Left lung (tissue), 10 donors: Measurements from ENCODE around the gene LRRC4C. TPM values are rescaled to one million over a fixed set of nuclear protein-coding genes. Genes with fewer than 3 reads are reported as not detected.

Experiments
- ATAC-seq: fragments of 200-7000 bp; cut with Tn5 transposase; one replicate; pipeline ENCODE4 v1.9.1; 2020; ENCODE audit warnings: moderate library complexity
- DNase-seq, 4 donors: peaks; one replicate each; pipeline ENCODE4 v3.0.0-alpha.2; 2013 to 2020
- H3K27ac ChIP-seq, 2 donors: fragments of 200-600 bp; sonication (generic) in 1 of 2; one replicate each; pipeline versions ENCODE4 v1.5.0 to v1.8.0; 2020 to 2021
- H3K27me3 ChIP-seq, 2 donors: fragments of 200-600 bp; sonication (generic) in 1 of 2; one replicate each; pipeline versions ENCODE4 v1.5.0 to v1.8.0; 2020 to 2021
- H3K36me3 ChIP-seq, 2 donors: fragments of 200-600 bp; sonication (generic) in 1 of 2; one replicate each; pipeline versions ENCODE4 v1.5.0 to v1.8.0; 2020 to 2021
- H3K4me1 ChIP-seq, 2 donors: fragments of 200-600 bp; one replicate each; pipeline ENCODE4 v1.8.0; 2021
- H3K4me3 ChIP-seq, 2 donors: fragments of 200-600 bp; sonication (generic) in 1 of 2; one replicate each; pipeline versions ENCODE4 v1.5.0 to v1.8.0; 2020 to 2021; ENCODE audit warnings: mild to moderate bottlenecking in 1 of 2
- H3K9me3 ChIP-seq, 2 donors: fragments of 200-600 bp; sonication (generic) in 1 of 2; one replicate each; pipeline versions ENCODE4 v1.5.0 to v1.8.0; 2020 to 2021
- intact Hi-C, 2 donors: fragments of 100-400 bp; cut with DNase I; formaldehyde crosslinking; loops; one replicate each; pipeline versions ENCODE4 v1.11.2 to v1.14.2; 2022
- polyA plus RNA-seq, 6 donors: library from polyadenylated mRNA; unstranded; fragments of 120-200 nt; gene quantifications; one replicate each; pipeline ENCODE4 v1.2.1, GENCODE V29; 2013; ENCODE audit not compliant: insufficient read length in 6 of 6
- total RNA-seq, 2 donors: library from RNA; stranded (reverse); fragmentation: NEBNext Ultra II Directional; extraction: Animal tissue kit (Norgen Biotek cat#: 25700); gene quantifications; one replicate each; pipeline ENCODE4 v1.2.1, GENCODE V29; 2021
- TF ChIP-seq, protein P1 (sequence below), 2 donors: fragments of 200-600 bp; sonication (generic) in 1 of 2; IDR thresholded peaks; one replicate each; pipeline versions ENCODE4 v1.5.0 to v1.8.0; 2021; ENCODE audit warnings: antibody characterized with exemption in 2 of 2
- donor health status: DM: no; HTN: yes; CAD: no.
- donor health status: DM: no; HTN: no; CAD: no.

Gene LRRC4C
- total and polyA plus RNA-seq, 8 donors, result 0.50 to 6.8 (median 4.2) TPM

DNA sequence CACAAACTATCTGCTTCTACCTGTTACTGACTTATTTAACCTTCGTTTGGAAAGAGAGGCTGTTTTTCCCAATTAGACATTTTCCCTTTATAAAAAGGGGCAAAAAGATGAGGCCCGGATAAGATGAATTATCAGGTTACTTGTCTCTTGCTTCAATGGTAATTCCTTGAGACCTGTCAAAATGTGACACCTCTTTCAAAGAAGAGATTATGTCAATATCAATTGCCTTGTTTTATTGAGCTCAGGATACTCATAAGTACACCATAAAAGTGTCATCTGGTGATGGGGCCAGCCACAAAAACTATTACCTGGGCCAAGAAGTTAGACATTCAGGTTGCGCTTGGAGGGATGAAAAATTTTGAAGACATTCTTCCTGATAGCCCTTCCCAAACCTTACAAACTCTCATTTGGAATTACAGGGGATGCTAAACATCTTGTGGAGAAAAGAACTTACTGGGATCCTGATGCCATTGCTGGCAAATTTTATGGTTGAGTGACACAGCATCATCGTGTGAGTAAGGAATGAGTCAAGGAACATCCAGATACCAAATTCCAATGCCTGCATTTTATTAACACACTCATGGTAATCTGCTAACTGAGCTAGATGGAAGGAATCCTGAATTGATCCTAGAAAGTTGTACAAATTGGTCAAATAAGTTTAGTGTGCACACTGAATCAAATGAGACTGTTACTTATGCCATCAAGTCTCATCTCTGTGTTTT, 1071.2 kb downstream of the LRRC4C start:
- intact Hi-C loops, result loop anchor here in 1 of 2 donors (10.0 kb wide), 1 partner anchor 207 kb away; no protein-coding TSS in a partner anchor
- ATAC-seq (no peak), DNase-seq (no peak)
- no peaks in the 10 kb centered on the region for H3K4me1 ChIP-seq
- TF ChIP-seq, protein P1, sequence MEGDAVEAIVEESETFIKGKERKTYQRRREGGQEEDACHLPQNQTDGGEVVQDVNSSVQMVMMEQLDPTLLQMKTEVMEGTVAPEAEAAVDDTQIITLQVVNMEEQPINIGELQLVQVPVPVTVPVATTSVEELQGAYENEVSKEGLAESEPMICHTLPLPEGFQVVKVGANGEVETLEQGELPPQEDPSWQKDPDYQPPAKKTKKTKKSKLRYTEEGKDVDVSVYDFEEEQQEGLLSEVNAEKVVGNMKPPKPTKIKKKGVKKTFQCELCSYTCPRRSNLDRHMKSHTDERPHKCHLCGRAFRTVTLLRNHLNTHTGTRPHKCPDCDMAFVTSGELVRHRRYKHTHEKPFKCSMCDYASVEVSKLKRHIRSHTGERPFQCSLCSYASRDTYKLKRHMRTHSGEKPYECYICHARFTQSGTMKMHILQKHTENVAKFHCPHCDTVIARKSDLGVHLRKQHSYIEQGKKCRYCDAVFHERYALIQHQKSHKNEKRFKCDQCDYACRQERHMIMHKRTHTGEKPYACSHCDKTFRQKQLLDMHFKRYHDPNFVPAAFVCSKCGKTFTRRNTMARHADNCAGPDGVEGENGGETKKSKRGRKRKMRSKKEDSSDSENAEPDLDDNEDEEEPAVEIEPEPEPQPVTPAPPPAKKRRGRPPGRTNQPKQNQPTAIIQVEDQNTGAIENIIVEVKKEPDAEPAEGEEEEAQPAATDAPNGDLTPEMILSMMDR (IDR thresholded peaks at IDR 0.05), result no peak
- no peak overlapping the region for H3K27ac ChIP-seq
- no peaks in the 10 kb centered on the region for H3K27me3 ChIP-seq
- no peak overlapping the region for H3K4me3 ChIP-seq
- H3K36me3 ChIP-seq, result no peaks in the 10 kb centered on the region
- no peaks in the 10 kb centered on the region for H3K9me3 ChIP-seq

DNA sequence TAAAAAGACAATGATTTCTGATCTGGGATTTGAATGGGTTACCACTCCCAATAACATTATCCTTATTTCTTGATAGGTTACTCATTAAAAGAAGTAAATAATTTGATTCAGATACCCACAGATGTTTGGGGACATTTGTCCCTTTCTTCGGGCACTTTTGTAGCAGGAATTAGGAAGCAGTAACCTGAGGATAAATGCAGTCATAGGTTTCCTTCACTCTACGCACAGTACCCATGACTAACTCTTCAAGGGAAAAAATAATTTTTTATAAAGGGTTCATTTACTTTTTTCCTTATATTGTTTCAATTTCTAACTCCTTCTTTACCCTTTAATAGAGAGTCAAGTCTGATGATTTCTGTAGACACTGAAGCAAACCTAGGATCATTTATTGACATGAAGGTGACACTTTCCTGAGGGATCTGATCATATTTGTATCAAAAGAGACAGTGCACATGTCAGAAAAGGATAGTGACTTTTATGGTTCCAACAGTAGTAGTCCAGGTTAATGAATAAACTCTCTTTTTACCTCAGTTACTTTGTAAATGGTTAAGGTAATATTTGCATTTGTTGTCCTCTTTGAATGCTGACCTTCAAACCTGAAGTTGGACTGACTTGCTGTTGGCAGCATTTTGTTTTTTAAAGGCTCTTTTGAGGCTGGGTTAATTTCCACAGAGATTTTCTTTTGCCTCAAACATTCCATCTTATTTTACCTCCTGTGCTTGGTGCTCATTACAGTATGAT, 1072.0 kb downstream of the LRRC4C start:
- Histone ChIP-seq H3K27ac (no peak overlapping the region), H3K4me1 (no peaks in the 10 kb centered on the region), H3K4me3 (no peak overlapping the region), H3K27me3 (no peaks in the 10 kb centered on the region), H3K36me3 (no peaks in the 10 kb centered on the region), H3K9me3 (no peaks in the 10 kb centered on the region)
- ATAC-seq (no peak), DNase-seq (no peak)
- intact Hi-C loops, result loop anchor here in 1 of 2 donors (10.0 kb wide), 1 partner anchor 207 kb away; no protein-coding TSS in a partner anchor
- TF ChIP-seq, protein P1 (IDR thresholded peaks at IDR 0.05), result no peak

DNA sequence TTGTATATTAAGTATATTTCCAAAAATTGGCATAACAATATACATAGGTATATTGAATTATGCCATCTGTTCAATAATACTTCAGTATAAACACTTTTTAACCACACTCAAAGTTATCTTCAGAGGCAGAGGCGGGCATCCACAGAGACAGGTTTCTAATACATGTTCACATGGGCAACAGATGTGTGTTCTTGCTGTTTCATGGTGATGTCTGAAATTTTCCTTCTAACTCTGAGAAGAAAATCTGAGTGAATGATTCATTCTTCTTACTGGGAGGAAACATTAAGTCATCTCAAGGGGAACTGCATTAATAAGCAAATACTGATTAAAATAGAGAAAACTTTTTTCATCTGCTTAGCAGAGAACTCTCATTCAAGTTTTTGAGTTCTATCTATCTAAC, 1074.5 kb downstream of the LRRC4C start:
- H3K4me1 ChIP-seq, result no peaks in the 10 kb centered on the region
- no peaks in the 10 kb centered on the region for H3K36me3 ChIP-seq
- intact Hi-C loops, result loop anchor here in 1 of 2 donors (10.0 kb wide), 1 partner anchor 210 kb away; no protein-coding TSS in a partner anchor
- TF ChIP-seq, protein P1 (IDR thresholded peaks at IDR 0.05), result no peak
- no peak overlapping the region for H3K4me3 ChIP-seq
- no peak overlapping the region for H3K27ac ChIP-seq
- ATAC-seq (no peak), DNase-seq (no peak)
- no peaks in the 10 kb centered on the region for H3K9me3 ChIP-seq
- H3K27me3 ChIP-seq, result no peaks in the 10 kb centered on the region

GRCh38 chr11:40381481-40381880, 1078.0 kb downstream of the LRRC4C start:
- no peaks in the 10 kb centered on the region for H3K36me3 ChIP-seq
- intact Hi-C loops, result loop anchor here in 1 of 2 donors (10.0 kb wide), 1 partner anchor 213 kb away; no protein-coding TSS in a partner anchor

More at GRCh38 chr11:40381481-40381880, 1078.0 kb downstream of the LRRC4C start:
- Histone ChIP-seq H3K4me3 (no peak overlapping the region), H3K4me1 (no peaks in the 10 kb centered on the region), H3K27me3 (no peaks in the 10 kb centered on the region), H3K27ac (no peak overlapping the region), H3K9me3 (no peaks in the 10 kb centered on the region)
- ATAC-seq (no peak), DNase-seq (no peak)
- TF ChIP-seq, protein P1 (IDR thresholded peaks at IDR 0.05), result no peak
